ENCODE data around the gene BTBD9. TPM values are rescaled to one million over a fixed set of nuclear protein-coding genes. Genes with fewer than 3 reads are reported as not detected.

The BTBD9 gene
- total RNA-seq, 1 experiment from 2014 or later: 4.3 TPM

DNA sequence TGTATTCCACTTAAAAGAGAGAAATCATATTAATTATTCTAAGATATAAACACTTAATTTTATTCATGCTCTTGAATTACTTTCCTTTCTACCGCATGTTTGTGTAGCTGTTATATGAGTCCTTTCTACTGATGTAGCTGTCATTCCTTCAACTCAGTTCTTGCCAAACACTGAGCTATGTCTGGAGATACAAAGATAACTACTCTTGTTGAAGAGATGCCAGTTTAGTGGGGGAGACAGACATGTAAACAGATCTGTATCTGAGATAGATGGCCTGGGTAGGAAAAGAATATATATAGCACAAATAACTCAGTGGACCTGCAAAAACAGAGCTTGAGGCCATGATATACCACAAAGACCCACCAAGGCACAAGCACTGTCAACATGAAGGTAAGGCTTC lies 157.3 kb downstream of the BTBD9 start:
- POLR2A ChIA-PET (ENCODE audit: unreplicated experiment): no interaction called here

DNA sequence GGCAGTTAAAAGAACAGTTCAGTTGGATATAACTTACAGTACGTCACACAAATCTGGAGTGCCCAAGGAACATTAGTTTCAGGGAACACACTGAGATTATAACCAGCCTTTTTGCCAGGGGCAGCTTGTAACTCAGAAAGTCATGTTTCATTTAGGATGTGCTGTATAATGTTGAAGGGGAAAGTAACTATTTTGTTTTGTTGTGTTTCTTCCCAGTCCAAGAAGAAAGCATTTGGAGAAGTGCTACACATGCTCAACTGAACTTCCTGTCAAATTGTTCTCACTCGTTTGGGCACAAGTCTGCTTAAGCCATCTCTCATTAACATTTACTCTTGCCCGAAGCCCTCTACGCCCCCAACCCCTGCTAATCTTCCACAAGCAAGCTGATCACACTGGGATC lies 157.9 kb downstream of the BTBD9 start:
- POLR2A ChIA-PET (ENCODE audit: unreplicated experiment): no interaction called here
- Histone ChIP-seq H2AFZ (ENCODE audit: low read length) (no peak overlapping the region), H3K9me3 (ENCODE audit: low read length) (no peaks in the 10 kb centered on the region), H4K20me1 (ENCODE audit: low read length) (no peaks in the 10 kb centered on the region), H3K9me2 (replicated peaks; ENCODE audit: low read length) (no peaks in the 10 kb centered on the region), H3K27me3 (ENCODE audit: low read length) (no peaks in the 10 kb centered on the region), H3K36me3 (ENCODE audit: low read depth, low read length) (no peaks in the 10 kb centered on the region), H3K4me2 (ENCODE audit: low read length) (no peak overlapping the region), H3K9ac (ENCODE audit: low read length) (no peak overlapping the region), H3K27ac (ENCODE audit: low read length) (no peak overlapping the region), H3K4me1 (ENCODE audit: insufficient read depth, low read length) (no peaks in the 10 kb centered on the region), H3K79me2 (ENCODE audit: low read length) (no peaks in the 10 kb centered on the region), H3F3A (ENCODE audit: low read length, unreplicated experiment) (no peaks in the 10 kb centered on the region), H3K4me3 (ENCODE audit: low read length) (no peak overlapping the region)
- ATAC-seq: no peak
- no peak for DNase-seq
- no TSS peak for BruUV-seq (replicated peaks)
- CTCF ChIA-PET: no interaction called here
- intact Hi-C loops (cut with micrococcal nuclease): no loop called here
- TF ChIP-seq, protein P1, sequence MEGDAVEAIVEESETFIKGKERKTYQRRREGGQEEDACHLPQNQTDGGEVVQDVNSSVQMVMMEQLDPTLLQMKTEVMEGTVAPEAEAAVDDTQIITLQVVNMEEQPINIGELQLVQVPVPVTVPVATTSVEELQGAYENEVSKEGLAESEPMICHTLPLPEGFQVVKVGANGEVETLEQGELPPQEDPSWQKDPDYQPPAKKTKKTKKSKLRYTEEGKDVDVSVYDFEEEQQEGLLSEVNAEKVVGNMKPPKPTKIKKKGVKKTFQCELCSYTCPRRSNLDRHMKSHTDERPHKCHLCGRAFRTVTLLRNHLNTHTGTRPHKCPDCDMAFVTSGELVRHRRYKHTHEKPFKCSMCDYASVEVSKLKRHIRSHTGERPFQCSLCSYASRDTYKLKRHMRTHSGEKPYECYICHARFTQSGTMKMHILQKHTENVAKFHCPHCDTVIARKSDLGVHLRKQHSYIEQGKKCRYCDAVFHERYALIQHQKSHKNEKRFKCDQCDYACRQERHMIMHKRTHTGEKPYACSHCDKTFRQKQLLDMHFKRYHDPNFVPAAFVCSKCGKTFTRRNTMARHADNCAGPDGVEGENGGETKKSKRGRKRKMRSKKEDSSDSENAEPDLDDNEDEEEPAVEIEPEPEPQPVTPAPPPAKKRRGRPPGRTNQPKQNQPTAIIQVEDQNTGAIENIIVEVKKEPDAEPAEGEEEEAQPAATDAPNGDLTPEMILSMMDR (conservative IDR thresholded peaks at IDR 0.05; ENCODE audit: low read depth, low read length): no peak
- TF ChIP-seq EZH2phosphoT487 (IDR thresholded peaks at IDR 0.05; ENCODE audit: borderline replicate concordance, low read length) (no peak), EZH2 (IDR thresholded peaks at IDR 0.05; ENCODE audit: low read length, unreplicated experiment) (no peak)

More for the DNA sequence above, 157.3 kb downstream of the BTBD9 start:
- Histone ChIP-seq H3K27me3 (ENCODE audit: low read length) (no peaks in the 10 kb centered on the region), H3K9me3 (ENCODE audit: low read length) (no peaks in the 10 kb centered on the region), H3K9ac (ENCODE audit: low read length) (no peak overlapping the region), H4K20me1 (ENCODE audit: low read length) (no peaks in the 10 kb centered on the region), H3K4me2 (ENCODE audit: low read length) (no peak overlapping the region), H3K4me3 (ENCODE audit: low read length) (no peak overlapping the region), H3F3A (ENCODE audit: low read length, unreplicated experiment) (no peaks in the 10 kb centered on the region), H3K27ac (ENCODE audit: low read length) (no peak overlapping the region), H3K36me3 (ENCODE audit: low read depth, low read length) (no peaks in the 10 kb centered on the region), H3K79me2 (ENCODE audit: low read length) (no peaks in the 10 kb centered on the region), H3K4me1 (ENCODE audit: insufficient read depth, low read length) (no peaks in the 10 kb centered on the region), H3K9me2 (replicated peaks; ENCODE audit: low read length) (no peaks in the 10 kb centered on the region), H2AFZ (ENCODE audit: low read length) (no peak overlapping the region)
- TF ChIP-seq EZH2phosphoT487 (IDR thresholded peaks at IDR 0.05; ENCODE audit: borderline replicate concordance, low read length) (no peak), EZH2 (IDR thresholded peaks at IDR 0.05; ENCODE audit: low read length, unreplicated experiment) (no peak)
- TF ChIP-seq, protein P1 (conservative IDR thresholded peaks at IDR 0.05; ENCODE audit: low read depth, low read length): no peak
- CTCF ChIA-PET: interaction anchor here (0.5 kb wide), 1 partner anchor 12 kb away, joined by 3 read pairs; no protein-coding TSS in a partner anchor
- ATAC-seq (no peak), DNase-seq (no peak)
- intact Hi-C loops (cut with micrococcal nuclease): no loop called here
- no TSS peak for BruUV-seq (replicated peaks)

DNA sequence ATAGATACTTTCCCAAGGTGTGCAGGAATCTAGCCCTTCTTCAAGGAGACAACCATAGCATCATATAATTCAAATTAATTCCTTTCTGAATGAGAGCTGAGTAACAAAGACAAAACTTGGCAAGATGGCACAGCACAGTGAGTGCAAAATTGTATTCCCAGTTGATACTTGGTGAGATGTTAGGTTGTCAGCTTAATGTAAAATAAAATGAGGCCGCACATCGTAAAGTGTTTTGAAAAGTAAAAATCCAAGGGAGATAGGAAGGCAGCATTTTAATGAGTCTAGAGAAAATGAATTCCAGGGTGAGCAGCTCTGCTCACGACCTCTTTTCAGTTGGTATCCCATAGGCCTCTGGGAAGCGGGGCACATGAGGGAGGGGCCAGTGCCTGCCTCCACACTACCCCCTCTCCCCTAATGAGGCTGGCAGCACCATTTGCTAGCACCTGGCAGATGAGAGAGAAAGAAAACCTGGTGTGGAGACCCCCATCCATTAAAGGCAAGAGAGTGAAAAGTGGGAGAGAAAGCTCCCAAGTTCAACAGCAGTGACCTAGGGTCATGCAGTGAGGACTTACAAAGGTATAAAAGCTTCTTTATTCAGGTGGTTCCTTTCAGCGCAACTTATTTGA lies 158.4 kb downstream of the BTBD9 start:
- Histone ChIP-seq H3K27ac (ENCODE audit: low read length) (no peak overlapping the region), H3K36me3 (ENCODE audit: low read depth, low read length) (no peaks in the 10 kb centered on the region), H3F3A (ENCODE audit: low read length, unreplicated experiment) (no peaks in the 10 kb centered on the region), H3K4me1 (ENCODE audit: insufficient read depth, low read length) (no peaks in the 10 kb centered on the region), H3K9me3 (ENCODE audit: low read length) (no peaks in the 10 kb centered on the region), H2AFZ (ENCODE audit: low read length) (no peak overlapping the region), H4K20me1 (ENCODE audit: low read length) (no peaks in the 10 kb centered on the region), H3K9ac (ENCODE audit: low read length) (no peak overlapping the region), H3K4me3 (ENCODE audit: low read length) (no peak overlapping the region), H3K9me2 (replicated peaks; ENCODE audit: low read length) (no peaks in the 10 kb centered on the region), H3K4me2 (ENCODE audit: low read length) (no peak overlapping the region), H3K27me3 (ENCODE audit: low read length) (no peaks in the 10 kb centered on the region), H3K79me2 (ENCODE audit: low read length) (no peaks in the 10 kb centered on the region)
- DNase-seq (no peak), ATAC-seq (no peak)
- POLR2A ChIA-PET (ENCODE audit: unreplicated experiment): no interaction called here
- no TSS peak for BruUV-seq (replicated peaks)
- CTCF ChIA-PET: no interaction called here
- intact Hi-C loops (cut with micrococcal nuclease): no loop called here
- TF ChIP-seq EZH2phosphoT487 (IDR thresholded peaks at IDR 0.05; ENCODE audit: borderline replicate concordance, low read length) (no peak), EZH2 (IDR thresholded peaks at IDR 0.05; ENCODE audit: low read length, unreplicated experiment) (no peak)
- TF ChIP-seq, protein P1 (conservative IDR thresholded peaks at IDR 0.05; ENCODE audit: low read depth, low read length): no peak

Measured in PC-3 (cell line).